HCT116 (cell line): Measurements from ENCODE around the gene FAM228B. TPM values are rescaled to one million over a fixed set of nuclear protein-coding genes. Genes with fewer than 3 reads are reported as not detected.

Experiments used
- ATAC-seq: fragments of 200-7000 bp; cut with Tn5 transposase; 2 replicates; pipeline ENCODE4 v1.9.1; 2020; ENCODE audit warnings: mild to moderate bottlenecking, moderate library complexity
- BruUV-seq: library from RNA; stranded (reverse); fragments of 400-500 nt; replicated peaks from 2 replicates; lab custom pipeline; 2021; lab: Mats Ljungman, UMichigan
- CTCF ChIA-PET: fragments of 300-600 bp; sonication (Branson Sonifier 250); formaldehyde crosslinking; loops from one replicate; lab custom pipeline; 2021; ENCODE audit warnings: antibody characterized with exemption; lab: Charles Lee
- POLR2A ChIA-PET: fragments of 300-600, 350-600 bp; sonication (Branson Sonifier 250); formaldehyde crosslinking; loops from one replicate; lab custom pipeline; 2021; ENCODE audit warnings: antibody characterized with exemption; lab: Charles Lee
- RAD21 ChIA-PET, 2 experiments: fragments of 300-600 bp; sonication (Branson Sonifier 250); formaldehyde crosslinking; loops; one replicate each; lab custom pipeline; 2023; ENCODE audit warnings: low total read pairs in 2 of 2; ENCODE audit not compliant: uncharacterized antibody in 2 of 2, unreplicated experiment in 2 of 2, low non-redundant PET in 1 of 2; lab: Charles Lee
- DNase-seq: peaks from one replicate; pipeline ENCODE4 v3.0.0-alpha.2; 2010; ENCODE audit warnings: low read depth, low spot score
- H2AFZ ChIP-seq: fragments of 200-600 bp; shearing (Covaris generic), sonication (generic); 2 replicates; pipeline ENCODE4 v1.6.1; 2017; ENCODE audit warnings: low read depth, mixed run types, mixed read lengths, antibody characterized with exemption, low read length; ENCODE audit not compliant: poor library complexity, severe bottlenecking
- H3K27ac ChIP-seq: 2 replicates; pipeline ENCODE4 v1.5.1; 2012; ENCODE audit warnings: low read depth, low read length
- H3K27me3 ChIP-seq: fragments of 200-600 bp; sonication (generic); 2 replicates; pipeline ENCODE4 v1.6.1; 2016; ENCODE audit warnings: mixed run types, low read length, mixed read lengths; ENCODE audit not compliant: insufficient read depth
- H3K36me3 ChIP-seq, 2 experiments: fragments of 200-500 bp in 1 of 2; fragments of 200-600 bp in 1 of 2; sonication (Bioruptor generic) in 1 of 2; sonication (generic) in 1 of 2; 2 replicates each; pipeline versions ENCODE4 v1.5.1 to v1.6.1; 2014 to 2016; ENCODE audit warnings: low read length in 2 of 2, inconsistent platforms in 1 of 2, mixed read lengths in 1 of 2, mixed run types in 1 of 2; ENCODE audit not compliant: insufficient read depth in 2 of 2, control insufficient read depth in 1 of 2
- H3K4me1 ChIP-seq, 2 experiments: fragments of 200-600 bp in 1 of 2; sonication (generic) in 1 of 2; 2 replicates each; pipeline versions ENCODE4 v1.5.1 to v1.6.1; 2012 to 2017; ENCODE audit warnings: low read length in 2 of 2, inconsistent platforms in 1 of 2, mild to moderate bottlenecking in 1 of 2, mixed read lengths in 1 of 2, mixed run types in 1 of 2, moderate library complexity in 1 of 2; ENCODE audit not compliant: insufficient read depth in 2 of 2, control insufficient read depth in 1 of 2
- H3K4me2 ChIP-seq: fragments of 200-600 bp; sonication (generic); 2 replicates; pipeline ENCODE4 v1.6.1; 2017; ENCODE audit warnings: mixed run types, low read length, mixed read lengths
- H3K4me3 ChIP-seq, 2 experiments: fragments of 200-600 bp in 1 of 2; sonication (generic) in 1 of 2; replicated peaks in 1 of 2; 2 replicates each; pipeline ENCODE4 v1.5.1; 2011 to 2016; ENCODE audit warnings: low read length in 2 of 2, control low read depth in 1 of 2, low read depth in 1 of 2, mild to moderate bottlenecking in 1 of 2, mixed read lengths in 1 of 2, mixed run types in 1 of 2
- H3K79me2 ChIP-seq: fragments of 200-600 bp; sonication (generic); 2 replicates; pipeline ENCODE4 v1.6.1; 2017; ENCODE audit warnings: mild to moderate bottlenecking, mixed run types, low read length, moderate library complexity, mixed read lengths; ENCODE audit not compliant: insufficient read depth
- H3K9ac ChIP-seq: fragments of 200-600 bp; sonication (generic); 2 replicates; pipeline ENCODE4 v1.6.1; 2016; ENCODE audit warnings: low read length, mixed read lengths
- H3K9me2 ChIP-seq: fragments of 200-600 bp; sonication (generic), shearing (Covaris generic); 2 replicates; pipeline ENCODE4 v1.6.1; 2017; ENCODE audit warnings: mixed run types, mild to moderate bottlenecking, moderate library complexity; ENCODE audit not compliant: insufficient read depth
- H3K9me3 ChIP-seq, 2 experiments: fragments of 200-500 bp in 1 of 2; fragments of 200-600 bp in 1 of 2; sonication (Bioruptor generic) in 1 of 2; sonication (generic) in 1 of 2; 2 replicates each; pipeline ENCODE4 v1.6.1; 2014 to 2017; ENCODE audit warnings: low read length in 2 of 2, mixed read lengths in 2 of 2, inconsistent platforms in 1 of 2, low read depth in 1 of 2, mild to moderate bottlenecking in 1 of 2, mixed run types in 1 of 2, moderate library complexity in 1 of 2; ENCODE audit not compliant: control insufficient read depth in 1 of 2, insufficient read depth in 1 of 2
- H4K20me1 ChIP-seq: fragments of 200-600 bp; sonication (generic), shearing (Covaris generic); 2 replicates; pipeline ENCODE4 v1.6.1; 2017; ENCODE audit warnings: mixed run types, mild to moderate bottlenecking, moderate library complexity; ENCODE audit not compliant: insufficient read depth
- CBX3 ChIP-seq: IDR thresholded peaks from 2 replicates; pipeline ENCODE4 v1.6.1; 2012; ENCODE audit warnings: low read depth
- CEBPB ChIP-seq: IDR thresholded peaks from 2 replicates; pipeline ENCODE4 v1.6.1; 2012; ENCODE audit warnings: low read depth
- EGR1 ChIP-seq: IDR thresholded peaks from 2 replicates; pipeline ENCODE4 v1.6.1; 2012; ENCODE audit warnings: low read depth
- ELF1 ChIP-seq: IDR thresholded peaks from 2 replicates; pipeline ENCODE4 v1.6.1; 2012; ENCODE audit warnings: low read depth, borderline replicate concordance
- FOSL1 ChIP-seq: IDR thresholded peaks from 2 replicates; pipeline ENCODE4 v1.6.1; 2012; ENCODE audit warnings: low read depth
- JUND ChIP-seq: IDR thresholded peaks from 2 replicates; pipeline ENCODE4 v1.6.1; 2012
- POLR2AphosphoS5 ChIP-seq: IDR thresholded peaks from 2 replicates; pipeline ENCODE4 v1.6.1; 2011; ENCODE audit warnings: mild to moderate bottlenecking, low read depth, low read length, moderate library complexity
- SIN3A ChIP-seq: IDR thresholded peaks from 2 replicates; pipeline ENCODE4 v1.6.1; 2012; ENCODE audit warnings: low read depth
- SP1 ChIP-seq: IDR thresholded peaks from 2 replicates; pipeline ENCODE4 v1.6.1; 2012; ENCODE audit warnings: low read depth
- SRF ChIP-seq: IDR thresholded peaks from 2 replicates; pipeline ENCODE4 v1.6.1; 2012; ENCODE audit warnings: low read depth
- TCF7L2 ChIP-seq: IDR thresholded peaks from 2 replicates; pipeline ENCODE4 v1.7.0; 2011; ENCODE audit warnings: borderline replicate concordance, inconsistent platforms; ENCODE audit not compliant: insufficient read depth, insufficient read length; ENCODE audit errors: extremely low read depth
- ZFX ChIP-seq: fragments of 450-650 bp; IDR thresholded peaks from 2 replicates; pipeline ENCODE4 v1.6.1; 2017
- ZNF274 ChIP-seq: fragments of 200-500 bp; sonication (Bioruptor generic); IDR thresholded peaks from 2 replicates; pipeline ENCODE4 v1.6.1; 2014; ENCODE audit warnings: mild to moderate bottlenecking, low read depth, low read length, inconsistent platforms
- intact Hi-C: fragments of 100-400 bp; cut with micrococcal nuclease; formaldehyde crosslinking; loops from 2 replicates; pipeline ENCODE4 v1.10.0; 2022
- total RNA-seq: library from RNA; stranded (reverse); gene quantifications from one replicate; pipeline ENCODE4 v1.2.1, GENCODE V29; 2021; ENCODE audit not compliant: unreplicated experiment
- TF ChIP-seq, protein P1 (sequence below): IDR thresholded peaks from 2 replicates; pipeline ENCODE4 v1.6.1; 2012
- TF ChIP-seq, protein P2 (sequence below): IDR thresholded peaks from 2 replicates; pipeline ENCODE4 v1.6.1; 2011; ENCODE audit warnings: mild to moderate bottlenecking, low read length, moderate library complexity; ENCODE audit not compliant: insufficient replicate concordance; ENCODE audit errors: extremely low read depth

Gene FAM228B
- total RNA-seq, 1 experiment from 2014 or later: 5.6 TPM

DNA sequence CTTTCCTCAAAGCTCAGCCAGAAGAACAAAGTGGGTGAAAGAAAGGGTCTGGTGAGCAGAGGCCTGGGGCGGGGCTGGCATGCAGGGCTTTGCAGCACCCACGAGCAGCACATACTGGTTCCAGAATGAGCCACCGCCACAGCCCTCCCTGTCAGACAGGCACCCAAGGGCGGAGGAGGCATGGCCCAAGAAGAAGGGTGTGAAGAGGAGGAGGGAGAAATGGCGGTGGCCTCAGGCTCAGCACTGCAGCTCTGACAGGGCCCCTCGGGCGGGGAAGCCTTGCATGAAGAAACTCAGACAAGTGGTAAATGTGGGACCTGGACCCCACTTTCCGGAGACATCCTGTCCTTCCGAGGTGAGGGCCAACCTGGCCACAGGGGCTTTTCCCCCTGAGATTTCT, 67.2 kb downstream of the FAM228B start (continued):
- no peak for TF ChIP-seq ZNF274
- no peak for TF ChIP-seq JUND
- TF ChIP-seq SRF: no peak
- TF ChIP-seq, protein P1, sequence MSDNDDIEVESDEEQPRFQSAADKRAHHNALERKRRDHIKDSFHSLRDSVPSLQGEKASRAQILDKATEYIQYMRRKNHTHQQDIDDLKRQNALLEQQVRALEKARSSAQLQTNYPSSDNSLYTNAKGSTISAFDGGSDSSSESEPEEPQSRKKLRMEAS: no peak
- TF ChIP-seq SP1: no peak
- no peak for TF ChIP-seq CEBPB
- no peak for TF ChIP-seq ZFX

GRCh38 chr2:24191156-24191555, 67.9 kb downstream of the FAM228B start:
- no peak overlapping the region for H3K4me3 ChIP-seq
- DNase-seq: no peak
- ATAC-seq: no peak
- ChIA-PET RAD21 (no interaction called here), CTCF (no interaction called here), POLR2A (interaction anchor here (0.6 kb wide), 1 partner anchor 11 kb away, joined by 3 read pairs; no protein-coding TSS in a partner anchor)
- H3K4me2 ChIP-seq: no peak overlapping the region
- H2AFZ ChIP-seq: no peak overlapping the region
- no TSS peak for BruUV-seq
- H3K4me1 ChIP-seq: no peaks in the 10 kb centered on the region
- H3K79me2 ChIP-seq: no peaks in the 10 kb centered on the region
- no peaks in the 10 kb centered on the region for H3K36me3 ChIP-seq
- no peaks in the 10 kb centered on the region for H3K9me3 ChIP-seq
- no peak overlapping the region for H3K9ac ChIP-seq
- no peak overlapping the region for H3K27ac ChIP-seq
- no peaks in the 10 kb centered on the region for H3K9me2 ChIP-seq
- no peaks in the 10 kb centered on the region for H4K20me1 ChIP-seq
- no peaks in the 10 kb centered on the region for H3K27me3 ChIP-seq
- intact Hi-C loops: no loop called here
- no peak for TF ChIP-seq FOSL1
- TF ChIP-seq CEBPB: no peak
- no peak for TF ChIP-seq TCF7L2
- no peak for TF ChIP-seq SIN3A
- TF ChIP-seq CBX3: no peak
- TF ChIP-seq, protein P1: no peak
- TF ChIP-seq ELF1: no peak
- TF ChIP-seq ZNF274: no peak
- TF ChIP-seq, protein P2, sequence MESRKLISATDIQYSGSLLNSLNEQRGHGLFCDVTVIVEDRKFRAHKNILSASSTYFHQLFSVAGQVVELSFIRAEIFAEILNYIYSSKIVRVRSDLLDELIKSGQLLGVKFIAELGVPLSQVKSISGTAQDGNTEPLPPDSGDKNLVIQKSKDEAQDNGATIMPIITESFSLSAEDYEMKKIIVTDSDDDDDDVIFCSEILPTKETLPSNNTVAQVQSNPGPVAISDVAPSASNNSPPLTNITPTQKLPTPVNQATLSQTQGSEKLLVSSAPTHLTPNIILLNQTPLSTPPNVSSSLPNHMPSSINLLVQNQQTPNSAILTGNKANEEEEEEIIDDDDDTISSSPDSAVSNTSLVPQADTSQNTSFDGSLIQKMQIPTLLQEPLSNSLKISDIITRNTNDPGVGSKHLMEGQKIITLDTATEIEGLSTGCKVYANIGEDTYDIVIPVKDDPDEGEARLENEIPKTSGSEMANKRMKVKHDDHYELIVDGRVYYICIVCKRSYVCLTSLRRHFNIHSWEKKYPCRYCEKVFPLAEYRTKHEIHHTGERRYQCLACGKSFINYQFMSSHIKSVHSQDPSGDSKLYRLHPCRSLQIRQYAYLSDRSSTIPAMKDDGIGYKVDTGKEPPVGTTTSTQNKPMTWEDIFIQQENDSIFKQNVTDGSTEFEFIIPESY: no peak
- TF ChIP-seq EGR1: no peak
- TF ChIP-seq POLR2AphosphoS5: no peak
